Adrenal gland (tissue), 12 donors: Measurements from ENCODE around the gene NELFA. TPM values are rescaled to one million over a fixed set of nuclear protein-coding genes. Genes with fewer than 3 reads are reported as not detected.
A peak's percentile ranks its signal among the peaks of the same experiment; 100 is the strongest.

Source experiments
- DNase-seq, 7 donors: peaks; one replicate each; pipeline ENCODE4 v3.0.0-alpha.2; 2019 to 2020
- H3K27ac ChIP-seq, 5 donors: fragments of 200-600 bp; sonication (generic) in 4 of 5; 1 replicate in 3 of 5; 2 replicates in 2 of 5; pipeline versions ENCODE4 v1.5.1 to v1.8.0; 2016 to 2020; ENCODE audit warnings: mild to moderate bottlenecking in 1 of 5
- H3K27me3 ChIP-seq: fragments of 200-600 bp; 2 replicates; pipeline ENCODE4 v1.8.0; 2021
- H3K36me3 ChIP-seq, 2 donors: fragments of 200-600 bp; replicated peaks in 1 of 2; 1 replicate in 1 of 2; 2 replicates in 1 of 2; pipeline versions ENCODE4 v1.5.1 to v1.8.0; 2018 to 2022
- H3K4me1 ChIP-seq, 2 donors: fragments of 200-600 bp; replicated peaks in 1 of 2; 1 replicate in 1 of 2; 2 replicates in 1 of 2; pipeline versions ENCODE4 v1.5.1 to v1.8.0; 2018 to 2021
- H3K4me3 ChIP-seq, 4 donors: fragments of 200-600 bp; sonication (generic) in 3 of 4; one replicate each; pipeline ENCODE4 v1.5.1; 2016 to 2018
- H3K9me3 ChIP-seq, 3 donors: fragments of 200-600 bp; sonication (generic) in 1 of 3; replicated peaks in 1 of 3; 1 replicate in 2 of 3; 2 replicates in 1 of 3; pipeline versions ENCODE4 v1.5.1 to v1.8.0; 2016 to 2021
- POLR2A ChIP-seq, 2 donors: fragments of 450-650 bp; IDR thresholded peaks; one replicate each; pipeline ENCODE4 v1.6.1; 2017; ENCODE audit warnings: antibody characterized with exemption in 2 of 2, mild to moderate bottlenecking in 2 of 2, moderate library complexity in 1 of 2
- WGBS, 4 donors: extraction: QIAGEN DNeasy Blood & Tissue Kit in 2 of 4; methylation state at CpG; one replicate each; pipeline versions ENCODE4 v1.1.5 to v1.1.7; 2013 to 2017; 5-methylcytosine and 5-hydroxymethylcytosine counted together
- intact Hi-C, 2 donors: fragments of 100-400 bp; cut with DNase I; formaldehyde crosslinking; loops; one replicate each; pipeline versions ENCODE4 v1.14.1 to v1.15.0; 2022 to 2023
- polyA plus RNA-seq, 3 donors: library from polyadenylated mRNA; stranded (reverse); fragments of 200-250 nt in 2 of 3; fragments of 350-450 nt in 1 of 3; fragmentation: Illumina TruSeq in 1 of 3; extraction: RNeasy Lipid Tissue Mini Kit (QIAGEN cat#74804) in 1 of 3; gene quantifications; one replicate each; pipeline ENCODE4 v1.2.3, GENCODE V29; 2013 to 2014
- total RNA-seq, 9 donors: library from RNA; depleted of rRNA in 4 of 9; stranded (reverse); fragments of >200 nt in 4 of 9; fragments of 120-200 nt in 1 of 9; fragmentation: NEBNext Ultra II Directional in 1 of 9; extraction: Animal tissue kit (Norgen Biotek cat#: 25700) in 1 of 9; gene quantifications; one replicate each; pipeline versions ENCODE4 v1.1.0 to v1.2.4, GENCODE V29; 2013 to 2023
- TF ChIP-seq, protein P1 (sequence below), 6 experiments: fragments of 450-650 bp in 4 of 6; fragments of 200-600 bp in 2 of 6; sonication (generic) in 1 of 6; IDR thresholded peaks; 1 replicate in 5 of 6; 2 replicates in 1 of 6; pipeline versions ENCODE4 v1.5.1 to v1.8.0; 2016 to 2021; ENCODE audit warnings: antibody characterized with exemption in 6 of 6, mild to moderate bottlenecking in 2 of 6, moderate library complexity in 1 of 6
- donor health status: healthy with polysubstance abuse.
- donor health status: Bipolar disorder and iron deficiency.
- donor health status: DM: yes; HTN: yes; CAD: no.
- donor health status: DM: no; HTN: no; CAD: no.
- donor health status: DM: no; HTN: no; CAD: no.
- donor health status: DM: yes; HTN: yes; CAD: no.

NELFA gene
- total and polyA plus RNA-seq, 12 donors, result 8.5 to 55.2 (median 25.6) TPM

DNA sequence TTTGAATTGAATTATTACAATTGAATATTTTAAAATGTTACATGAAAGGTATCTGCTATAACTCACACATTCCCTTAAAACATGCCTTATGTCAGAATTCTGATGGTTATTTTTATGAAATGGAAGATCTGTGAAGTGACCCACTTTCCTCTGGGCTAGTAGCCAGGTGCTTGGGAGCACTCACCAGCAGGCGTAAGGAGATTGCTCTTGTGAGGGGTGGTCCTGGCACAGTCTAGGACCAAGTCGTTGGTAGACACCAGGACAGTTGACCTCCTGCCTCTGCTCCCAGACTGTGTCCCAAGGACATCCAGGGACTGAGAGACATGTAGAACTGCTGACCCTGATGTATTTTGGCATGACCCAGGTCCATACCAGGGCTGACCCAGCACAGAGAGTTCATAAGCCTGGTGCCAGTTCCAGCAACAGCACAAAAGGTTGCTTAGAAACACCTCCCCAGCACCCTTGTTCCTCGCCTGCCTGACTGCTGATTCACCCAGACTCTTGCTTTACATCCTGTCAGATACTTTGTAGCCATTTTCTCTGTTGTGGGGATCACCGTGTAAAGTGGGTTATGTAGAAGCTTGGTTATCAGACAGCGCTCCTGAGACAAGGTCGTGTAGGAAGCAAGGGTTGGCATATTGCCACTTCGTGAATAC, 48.5 kb downstream of the NELFA start:
- WGBS, 4 donors, result 50 to 52% (median 50%) methylated on average over 7 of the region's 7 CpGs

DNA sequence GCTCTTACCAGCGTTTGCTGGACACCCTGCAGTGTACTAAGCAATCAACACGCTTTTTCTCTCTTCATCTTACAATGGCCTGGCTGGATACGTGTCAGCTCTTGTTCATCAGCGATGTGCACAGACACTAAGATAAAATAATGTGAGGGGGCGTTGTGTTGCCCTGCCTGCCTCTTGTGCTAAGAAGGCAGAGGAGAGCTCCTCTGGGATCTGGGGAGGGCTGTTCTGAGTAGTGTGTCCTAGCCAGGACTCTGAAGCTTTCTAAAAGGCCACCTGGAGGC, 49.7 kb downstream of the NELFA start:
- Histone ChIP-seq H3K36me3 (peaks cover 0 to 36% of the 10 kb centered on the region in 2 donors), H3K4me1 (no peaks in the 10 kb centered on the region), H3K27ac (no peak overlapping the region), H3K9me3 (no peaks in the 10 kb centered on the region), H3K4me3 (no peak overlapping the region), H3K27me3 (no peaks in the 10 kb centered on the region)
- intact Hi-C loops, result no loop called here
- TF ChIP-seq POLR2A (IDR thresholded peaks at IDR 0.05), result no peak
- TF ChIP-seq, protein P1, sequence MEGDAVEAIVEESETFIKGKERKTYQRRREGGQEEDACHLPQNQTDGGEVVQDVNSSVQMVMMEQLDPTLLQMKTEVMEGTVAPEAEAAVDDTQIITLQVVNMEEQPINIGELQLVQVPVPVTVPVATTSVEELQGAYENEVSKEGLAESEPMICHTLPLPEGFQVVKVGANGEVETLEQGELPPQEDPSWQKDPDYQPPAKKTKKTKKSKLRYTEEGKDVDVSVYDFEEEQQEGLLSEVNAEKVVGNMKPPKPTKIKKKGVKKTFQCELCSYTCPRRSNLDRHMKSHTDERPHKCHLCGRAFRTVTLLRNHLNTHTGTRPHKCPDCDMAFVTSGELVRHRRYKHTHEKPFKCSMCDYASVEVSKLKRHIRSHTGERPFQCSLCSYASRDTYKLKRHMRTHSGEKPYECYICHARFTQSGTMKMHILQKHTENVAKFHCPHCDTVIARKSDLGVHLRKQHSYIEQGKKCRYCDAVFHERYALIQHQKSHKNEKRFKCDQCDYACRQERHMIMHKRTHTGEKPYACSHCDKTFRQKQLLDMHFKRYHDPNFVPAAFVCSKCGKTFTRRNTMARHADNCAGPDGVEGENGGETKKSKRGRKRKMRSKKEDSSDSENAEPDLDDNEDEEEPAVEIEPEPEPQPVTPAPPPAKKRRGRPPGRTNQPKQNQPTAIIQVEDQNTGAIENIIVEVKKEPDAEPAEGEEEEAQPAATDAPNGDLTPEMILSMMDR (IDR thresholded peaks at IDR 0.05), result no peak
- 90 to 95% (median 94%) methylated on average over 5 of the region's 5 CpGs for WGBS, 4 donors
- DNase-seq, result no peak

More for the DNA sequence above, 48.5 kb downstream of the NELFA start:
- Histone ChIP-seq H3K4me1 (no peaks in the 10 kb centered on the region), H3K27me3 (no peaks in the 10 kb centered on the region), H3K9me3 (no peaks in the 10 kb centered on the region), H3K27ac (no peak overlapping the region), H3K4me3 (no peak overlapping the region), H3K36me3 (peaks cover 0 to 33% of the 10 kb centered on the region in 2 donors)
- intact Hi-C loops, result no loop called here
- peak in 1 of 7 donors; percentile 37 for DNase-seq
- TF ChIP-seq POLR2A (IDR thresholded peaks at IDR 0.05), result no peak

DNA sequence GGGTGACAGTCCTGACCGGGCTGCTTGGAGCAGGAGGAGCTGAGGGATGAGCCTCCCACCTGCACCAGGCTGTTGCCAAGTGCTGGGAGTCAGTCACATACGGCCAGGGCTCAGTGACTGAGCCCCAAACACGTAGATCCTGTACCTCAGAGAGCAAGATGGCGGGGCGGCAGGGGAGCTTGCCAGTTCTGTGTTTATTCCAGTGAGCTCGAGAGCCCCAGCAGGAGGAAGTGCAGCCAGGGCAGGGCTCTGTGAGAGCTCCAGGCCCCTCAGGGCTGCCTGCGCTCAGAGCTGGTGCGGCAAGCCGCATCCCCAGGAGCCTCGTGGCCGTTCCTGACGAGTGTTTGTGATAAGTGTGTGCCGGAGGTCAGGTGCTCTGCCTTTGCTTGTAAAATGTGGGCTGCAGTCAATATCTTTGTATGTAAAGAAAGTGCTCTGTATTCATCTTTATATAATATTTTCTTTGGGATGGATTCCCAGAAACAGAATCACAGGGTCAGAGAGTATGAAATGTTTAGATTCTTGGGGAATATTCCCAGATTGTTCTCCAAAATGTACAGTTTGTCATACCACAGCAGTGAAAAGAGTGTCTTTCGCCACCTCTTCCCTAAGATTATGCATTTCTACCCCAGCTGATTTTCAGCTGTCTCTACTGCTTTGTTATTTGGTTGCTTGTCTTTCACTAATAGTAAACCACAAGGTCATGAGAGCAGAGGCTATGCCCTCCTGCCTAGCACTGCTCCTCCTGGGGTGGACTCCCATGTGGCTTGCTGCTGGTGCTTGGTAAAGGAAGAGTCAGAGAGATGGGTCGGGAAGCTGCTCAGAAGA, 50.3 kb downstream of the NELFA start:
- no peaks in the 10 kb centered on the region for H3K4me1 ChIP-seq
- intact Hi-C loops, result no loop called here
- H3K27ac ChIP-seq, result no peak overlapping the region
- H3K4me3 ChIP-seq, result no peak overlapping the region
- no peak for DNase-seq
- H3K27me3 ChIP-seq, result no peaks in the 10 kb centered on the region
- 90 to 96% (median 92%) methylated on average over 10 to 15 of the region's 15 CpGs for WGBS, 4 donors
- H3K36me3 ChIP-seq, result peaks cover 0 to 36% of the 10 kb centered on the region in 2 donors
- no peak for TF ChIP-seq POLR2A (IDR thresholded peaks at IDR 0.05)
- TF ChIP-seq, protein P1 (IDR thresholded peaks at IDR 0.05), result no peak
- no peaks in the 10 kb centered on the region for H3K9me3 ChIP-seq

GRCh38 chr4:1956631-1957030, 52.1 kb downstream of the NELFA start:
- no peaks in the 10 kb centered on the region for H3K27me3 ChIP-seq
- no peak for DNase-seq
- H3K4me3 ChIP-seq, result no peak overlapping the region
- H3K4me1 ChIP-seq, result no peaks in the 10 kb centered on the region
- peaks cover 0 to 29% of the 10 kb centered on the region in 2 donors for H3K36me3 ChIP-seq
- no peaks in the 10 kb centered on the region for H3K9me3 ChIP-seq
- WGBS, 4 donors, result 93 to 97% (median 95%) methylated on average over 12 of the region's 12 CpGs
- TF ChIP-seq, protein P1 (IDR thresholded peaks at IDR 0.05), result no peak
- no peak for TF ChIP-seq POLR2A (IDR thresholded peaks at IDR 0.05)
- intact Hi-C loops, result no loop called here
- H3K27ac ChIP-seq, result no peak overlapping the region
